K562 (cell line): Measurements from ENCODE around the gene PRKG1. TPM values are rescaled to one million over a fixed set of nuclear protein-coding genes. Genes with fewer than 3 reads are reported as not detected.

Experiments used
- ATAC-seq: fragments of 200-7000 bp; cut with Tn5 transposase; 3 replicates; pipeline ENCODE4 v1.9.1; 2020; ENCODE audit warnings: moderate library complexity
- BruUV-seq: library from RNA; stranded (reverse); fragments of 400-500 nt; replicated peaks from 2 replicates; lab custom pipeline; 2021; lab: Mats Ljungman, UMichigan
- CTCF ChIA-PET: fragments of 300-600 bp; formaldehyde crosslinking; extraction: SDS; loops from one replicate; lab custom pipeline; 2021; ENCODE audit warnings: low intra/inter-chr PET ratio; lab: Yijun Ruan, JAX
- POLR2A ChIA-PET: fragments of 300-600, 350-650 bp; sonication (Branson Sonifier 250); formaldehyde crosslinking; extraction: SDS; loops from one replicate; lab custom pipeline; 2021; ENCODE audit warnings: antibody characterized with exemption, inconsistent platforms; lab: Yijun Ruan, JAX
- DNase-seq, 4 experiments: peaks; one replicate each; pipeline versions ENCODE4 v3.0.0 to v3.0.0-alpha.2; 2011 to 2018; ENCODE audit warnings: low spot score in 3 of 4, mixed read lengths in 3 of 4; ENCODE audit errors: extremely low read depth in 1 of 4
- FAIRE-seq: peaks from 2 replicates; lab custom pipeline; 2011; peaks lifted over from hg19 to GRCh38; lab: Jason Lieb, UNC
- H2AFZ ChIP-seq: 2 replicates; pipeline ENCODE4 v1.6.0; 2011; ENCODE audit warnings: low read depth, low read length, control low read depth, inconsistent platforms
- H3K27ac ChIP-seq: fragments of 200-600 bp; 3 replicates; pipeline ENCODE4 v1.8.0; 2011; ENCODE audit warnings: low read depth, mild to moderate bottlenecking, control low read depth, inconsistent platforms, low read length, moderate library complexity, mixed read lengths; ENCODE audit errors: extremely low read depth
- H3K27me3 ChIP-seq, 2 experiments: fragments of 300-600 bp in 1 of 2; 2 replicates in 1 of 2; 3 replicates in 1 of 2; pipeline versions ENCODE4 v1.6.0 to v1.8.0; 2011; ENCODE audit warnings: inconsistent platforms in 2 of 2, low read length in 2 of 2, mild to moderate bottlenecking in 1 of 2, mixed read lengths in 1 of 2, moderate library complexity in 1 of 2; ENCODE audit not compliant: control insufficient read depth in 2 of 2, insufficient read depth in 2 of 2
- H3K36me3 ChIP-seq: fragments of 300-600 bp; 3 replicates; pipeline ENCODE4 v1.8.0; 2011; ENCODE audit warnings: mild to moderate bottlenecking, low read length, inconsistent platforms; ENCODE audit not compliant: control insufficient read depth, insufficient read depth
- H3K4me1 ChIP-seq, 2 experiments: fragments of 200-600 bp in 1 of 2; replicated peaks in 1 of 2; 2 replicates in 1 of 2; 3 replicates in 1 of 2; pipeline versions ENCODE4 v1.5.1 to v1.8.0; 2011; ENCODE audit warnings: inconsistent platforms in 2 of 2, low read length in 2 of 2, mild to moderate bottlenecking in 1 of 2, mixed read lengths in 1 of 2, moderate library complexity in 1 of 2; ENCODE audit not compliant: control insufficient read depth in 2 of 2, insufficient read depth in 2 of 2
- H3K4me2 ChIP-seq: 2 replicates; pipeline ENCODE4 v1.6.1; 2011; ENCODE audit warnings: low read length, control low read depth, inconsistent platforms, mixed read lengths; ENCODE audit not compliant: insufficient read depth
- H3K4me3 ChIP-seq: fragments of 200-600 bp; sonication (generic), shearing (Covaris generic); 2 replicates; pipeline ENCODE4 v1.5.1; 2016; ENCODE audit warnings: control low read depth, inconsistent platforms
- H3K79me2 ChIP-seq: fragments of 200-600 bp; 3 replicates; pipeline ENCODE4 v1.8.0; 2011; ENCODE audit warnings: low read length, inconsistent platforms; ENCODE audit not compliant: control insufficient read depth, insufficient read depth
- H3K9ac ChIP-seq, 2 experiments: 2 replicates each; pipeline versions ENCODE4 v1.6.0 to v1.6.1; 2011; ENCODE audit warnings: low read depth in 2 of 2, low read length in 2 of 2, control low read depth in 1 of 2, inconsistent platforms in 1 of 2, mild to moderate bottlenecking in 1 of 2, mixed read lengths in 1 of 2; ENCODE audit not compliant: insufficient read depth in 1 of 2
- H3K9me1 ChIP-seq: one replicate; pipeline ENCODE4 v1.6.0; 2011; ENCODE audit warnings: inconsistent platforms, mild to moderate bottlenecking, low read length, moderate library complexity; ENCODE audit not compliant: control insufficient read depth, insufficient read depth
- H3K9me3 ChIP-seq: replicated peaks from 2 replicates; pipeline ENCODE4 v1.5.1; 2011; ENCODE audit warnings: low read depth, low read length, inconsistent platforms; ENCODE audit not compliant: control insufficient read depth, insufficient read depth
- H4K20me1 ChIP-seq: replicated peaks from 2 replicates; pipeline ENCODE4 v1.6.1; 2011; ENCODE audit warnings: low read length, inconsistent platforms, mixed read lengths; ENCODE audit not compliant: control insufficient read depth, insufficient read depth
- CXXC5 ChIP-seq: fragments of 250-450 bp; sonication (Bioruptor Pico); IDR thresholded peaks from 2 replicates; pipeline ENCODE4 v1.8.0; 2022; ENCODE audit warnings: inconsistent platforms, mild to moderate bottlenecking, moderate library complexity
- EGR1 ChIP-seq: fragments of 450-650 bp; conservative IDR thresholded peaks from 2 replicates; pipeline ENCODE4 v1.6.1; 2017; ENCODE audit warnings: mild to moderate bottlenecking
- MEF2D ChIP-seq: conservative IDR thresholded peaks from 2 replicates; pipeline ENCODE4 v1.6.1; 2016; ENCODE audit warnings: low read depth, missing genetic modification characterization, missing compliant biosample characterization
- PCBP1 ChIP-seq: fragments of 200-400 bp; formaldehyde crosslinking; IDR thresholded peaks from 2 replicates; pipeline ENCODE4 v1.6.1; 2018; ENCODE audit warnings: mild to moderate bottlenecking, low read depth, low read length; ENCODE audit not compliant: poor library complexity, severe bottlenecking
- SRSF7 ChIP-seq: fragments of 200-400 bp; formaldehyde crosslinking; optimal IDR thresholded peaks from 2 replicates; pipeline ENCODE3; 2017; ENCODE audit warnings: mild to moderate bottlenecking, low read depth, low read length
- ZNF354B ChIP-seq: fragments of 250-450 bp; sonication (Bioruptor Pico); IDR thresholded peaks from 2 replicates; pipeline ENCODE4 v1.4.0; 2020
- ZNF407 ChIP-seq: fragments of 450-650 bp; IDR thresholded peaks from 2 replicates; pipeline ENCODE4 v1.6.1; 2016; ENCODE audit warnings: low read depth
- ZNF444 ChIP-seq: fragments of 250-450 bp; sonication (Bioruptor Pico); IDR thresholded peaks from 2 replicates; pipeline ENCODE4 v1.4.0; 2020; ENCODE audit warnings: mild to moderate bottlenecking, moderate library complexity
- ZZZ3 ChIP-seq: fragments of 450-650 bp; IDR thresholded peaks from 2 replicates; pipeline ENCODE4 v1.6.1; 2016; ENCODE audit warnings: antibody characterized with exemption, mild to moderate bottlenecking, moderate library complexity
- WGBS: fragments of 100-300 bp; shearing (Covaris generic); methylation state at CpG from one replicate; pipeline ENCODE4 v1.1.6; 2016; ENCODE audit warnings: low coverage, mixed read lengths; ENCODE audit not compliant: insufficient coverage; ENCODE audit errors: missing lambda C conversion rate; 5-methylcytosine and 5-hydroxymethylcytosine counted together
- in situ Hi-C: fragments of 300-500 bp; cut with MboI; formaldehyde crosslinking; loops from 4 replicates; pipeline ENCODE4 v1.15.0; 2018; ENCODE audit warnings: inconsistent platforms, mixed read lengths
- intact Hi-C: fragments of 100-400 bp; cut with micrococcal nuclease; formaldehyde crosslinking; loops from 2 replicates; pipeline ENCODE4 v1.14.2; 2022
- polyA plus RNA-seq, 8 experiments: library from polyadenylated mRNA; depleted of rRNA in 4 of 8; stranded (reverse) in 5 of 8; unstranded in 3 of 8; fragments of >200 nt; fragmentation: Nextera tagmentation in 2 of 8; fragmentation: Illumina TruSeq in 1 of 8; extraction: Ambion mirVana in 2 of 8; extraction: Trizol in 1 of 8; gene quantifications; 2 replicates each; pipeline versions ENCODE4 v1.2.1 to v1.2.3, GENCODE V29; 2011 to 2014; ENCODE audit warnings: inconsistent platforms in 1 of 8, missing spikeins in 1 of 8
- total RNA-seq, 7 experiments: library from RNA; depleted of rRNA in 6 of 7; stranded (reverse); fragments of >200 nt in 6 of 7; fragmentation: Illumina TruSeq in 2 of 7; extraction: Trizol in 2 of 7; gene quantifications; 2 replicates each; pipeline versions ENCODE4 v1.2.1 to v1.2.3, GENCODE V29; 2011 to 2021; ENCODE audit warnings: low replicate concordance in 1 of 7
- TF ChIP-seq, protein P1 (sequence below): fragments of 200-800 bp; sonication (Bioruptor generic); IDR thresholded peaks from 2 replicates; pipeline ENCODE4 v1.6.1; 2017; ENCODE audit warnings: missing genetic modification characterization, missing compliant biosample characterization
- TF ChIP-seq, protein P2 (sequence below): sonication (generic); formaldehyde crosslinking; IDR thresholded peaks from 2 replicates; pipeline ENCODE4 v1.8.1; 2023; ENCODE audit warnings: mild to moderate bottlenecking, missing genetic modification reagents

PRKG1 gene
- total and polyA plus RNA-seq, 9 of the 15 experiments (the other 6 are each of a cell fraction or from before 2014, with no cell fraction given), result 0.22 TPM; not detected in 8

DNA sequence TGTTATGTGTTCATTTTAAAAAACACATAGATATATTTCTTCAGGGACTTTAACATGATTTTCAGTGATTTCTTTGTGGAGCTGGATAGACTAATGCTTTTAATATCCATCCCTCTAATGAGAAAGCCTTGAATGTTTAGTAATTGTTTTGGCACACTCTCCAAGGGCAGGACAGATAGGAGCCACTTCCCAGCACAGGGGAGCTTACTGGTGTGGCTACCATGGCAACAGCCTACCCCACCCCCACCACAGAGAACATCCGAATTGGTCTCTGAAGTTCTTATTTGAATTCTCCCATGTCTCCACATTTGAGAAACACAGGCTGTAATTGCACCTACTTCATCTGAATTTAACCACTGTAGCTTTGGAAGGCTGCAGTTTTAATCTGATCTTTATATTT lies 87.7 kb downstream of the PRKG1 start:
- ChIA-PET POLR2A (no interaction called here), CTCF (no interaction called here)
- Histone ChIP-seq H3K27me3 (no peaks in the 10 kb centered on the region), H3K36me3 (no peaks in the 10 kb centered on the region), H3K79me2 (no peaks in the 10 kb centered on the region), H3K9me3 (peaks cover 2% of the 10 kb centered on the region; the same call in 1 of the 2 replicates), H3K4me3 (no peak overlapping the region), H4K20me1 (no peaks in the 10 kb centered on the region), H3K27ac (no peak overlapping the region), H3K9me1 (no peaks in the 10 kb centered on the region), H3K4me2 (no peak overlapping the region), H2AFZ (no peak overlapping the region), H3K4me1 (no peaks in the 10 kb centered on the region), H3K9ac (no peak overlapping the region)
- FAIRE-seq (no peak), DNase-seq (peak in 1 of 4 experiments; percentile 12), ATAC-seq (no peak)
- 0% methylated on average over 1 of the region's 1 CpG for WGBS
- in situ Hi-C loops (no loop called here), intact Hi-C loops (no loop called here)
- no peak for TF ChIP-seq ZZZ3
- TF ChIP-seq, protein P1, sequence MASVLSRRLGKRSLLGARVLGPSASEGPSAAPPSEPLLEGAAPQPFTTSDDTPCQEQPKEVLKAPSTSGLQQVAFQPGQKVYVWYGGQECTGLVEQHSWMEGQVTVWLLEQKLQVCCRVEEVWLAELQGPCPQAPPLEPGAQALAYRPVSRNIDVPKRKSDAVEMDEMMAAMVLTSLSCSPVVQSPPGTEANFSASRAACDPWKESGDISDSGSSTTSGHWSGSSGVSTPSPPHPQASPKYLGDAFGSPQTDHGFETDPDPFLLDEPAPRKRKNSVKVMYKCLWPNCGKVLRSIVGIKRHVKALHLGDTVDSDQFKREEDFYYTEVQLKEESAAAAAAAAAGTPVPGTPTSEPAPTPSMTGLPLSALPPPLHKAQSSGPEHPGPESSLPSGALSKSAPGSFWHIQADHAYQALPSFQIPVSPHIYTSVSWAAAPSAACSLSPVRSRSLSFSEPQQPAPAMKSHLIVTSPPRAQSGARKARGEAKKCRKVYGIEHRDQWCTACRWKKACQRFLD (CRISPR knock-in tag), result no peak
- TF ChIP-seq CXXC5, result no peak
- no peak for TF ChIP-seq SRSF7
- TF ChIP-seq EGR1, result no peak
- TF ChIP-seq, protein P2, sequence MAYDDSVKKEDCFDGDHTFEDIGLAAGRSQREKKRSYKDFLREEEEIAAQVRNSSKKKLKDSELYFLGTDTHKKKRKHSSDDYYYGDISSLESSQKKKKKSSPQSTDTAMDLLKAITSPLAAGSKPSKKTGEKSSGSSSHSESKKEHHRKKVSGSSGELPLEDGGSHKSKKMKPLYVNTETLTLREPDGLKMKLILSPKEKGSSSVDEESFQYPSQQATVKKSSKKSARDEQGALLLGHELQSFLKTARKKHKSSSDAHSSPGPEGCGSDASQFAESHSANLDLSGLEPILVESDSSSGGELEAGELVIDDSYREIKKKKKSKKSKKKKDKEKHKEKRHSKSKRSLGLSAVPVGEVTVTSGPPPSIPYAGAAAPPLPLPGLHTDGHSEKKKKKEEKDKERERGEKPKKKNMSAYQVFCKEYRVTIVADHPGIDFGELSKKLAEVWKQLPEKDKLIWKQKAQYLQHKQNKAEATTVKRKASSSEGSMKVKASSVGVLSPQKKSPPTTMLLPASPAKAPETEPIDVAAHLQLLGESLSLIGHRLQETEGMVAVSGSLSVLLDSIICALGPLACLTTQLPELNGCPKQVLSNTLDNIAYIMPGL, result no peak
- TF ChIP-seq MEF2D (tag), result no peak
- TF ChIP-seq ZNF354B (CRISPR knock-in tag), result no peak
- no peak for TF ChIP-seq ZNF444 (CRISPR knock-in tag)
- no peak for TF ChIP-seq PCBP1
- TF ChIP-seq ZNF407, result no peak
- BruUV-seq, result no TSS peak
